T-helper 1 cell (primary cell): ENCODE results near the gene ANKAR.
"Not testable (repeated sequence)": the region's sequence is repeated elsewhere in the genome, so short reads cannot be mapped to it uniquely, and the experiment has no call there.

Source experiments
- DNase-seq, 5 donors: peaks; one replicate each; pipeline ENCODE4 v3.0.0-alpha.2; 2012 to 2020

ANKAR gene

DNA sequence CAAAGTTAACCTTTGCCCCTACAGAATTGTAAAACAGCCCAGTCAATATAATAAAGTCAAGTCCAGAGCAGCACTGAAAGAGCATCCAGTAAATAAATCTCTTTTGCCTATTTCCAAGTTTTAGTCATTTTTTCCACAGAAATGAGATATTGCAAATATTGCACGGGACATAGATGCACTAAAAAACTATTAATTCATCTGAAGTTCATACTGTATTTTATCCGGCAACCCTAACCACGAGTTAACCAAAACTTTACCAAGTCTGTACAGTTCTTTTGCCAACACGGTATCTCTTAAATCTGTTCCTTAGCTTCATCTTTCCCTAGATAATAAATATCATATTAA is 13.7 kb upstream of the ANKAR start:
- DNase-seq: no peak

DNA sequence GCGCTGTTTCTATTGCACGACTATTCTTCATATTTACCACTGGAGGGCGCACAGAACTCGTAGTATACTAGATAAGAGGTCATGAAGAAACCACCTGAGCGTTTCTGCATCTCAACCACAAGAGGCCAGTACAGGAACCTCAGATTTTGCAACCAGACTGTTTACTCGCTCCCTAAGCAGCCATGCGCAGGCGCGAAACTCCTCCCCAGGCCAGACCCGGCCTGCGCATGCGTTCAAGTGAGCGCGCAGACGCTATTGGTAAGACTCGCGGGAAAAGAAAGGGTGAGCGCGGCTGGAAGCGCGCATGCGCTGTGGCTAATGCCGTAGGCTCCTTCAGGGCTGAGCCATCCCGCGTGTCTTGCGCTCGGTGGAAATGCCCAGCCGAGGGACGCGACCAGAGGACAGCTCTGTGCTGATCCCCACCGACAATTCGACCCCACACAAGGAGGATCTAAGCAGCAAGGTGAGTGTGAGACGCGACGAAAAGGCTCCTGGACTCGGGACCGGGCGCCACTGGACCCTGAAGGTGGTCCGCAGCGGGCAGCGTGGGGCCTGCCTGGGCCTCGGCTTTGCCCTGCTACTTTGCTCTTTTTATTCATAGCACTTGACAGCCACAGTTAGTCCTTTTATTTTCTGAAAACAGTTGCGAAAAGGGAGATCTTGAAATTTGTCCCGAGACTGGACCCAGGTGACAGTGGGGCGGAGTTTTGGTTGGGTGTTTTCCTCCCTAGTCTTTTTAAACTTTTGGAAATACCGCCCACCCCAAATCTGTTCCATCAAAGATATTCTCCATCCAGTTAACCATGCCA is 13.1 kb upstream of the ANKAR start, which contains the start of gene ASNSD1:
Gene ASNSD1, plus strand, starts transcription at position 312 of the 809 bp plus-strand sequence. CDS start 4,674 bp downstream, outside the sequence.
- DNase-seq: peak; percentile 98 to 100 (median 99)

DNA sequence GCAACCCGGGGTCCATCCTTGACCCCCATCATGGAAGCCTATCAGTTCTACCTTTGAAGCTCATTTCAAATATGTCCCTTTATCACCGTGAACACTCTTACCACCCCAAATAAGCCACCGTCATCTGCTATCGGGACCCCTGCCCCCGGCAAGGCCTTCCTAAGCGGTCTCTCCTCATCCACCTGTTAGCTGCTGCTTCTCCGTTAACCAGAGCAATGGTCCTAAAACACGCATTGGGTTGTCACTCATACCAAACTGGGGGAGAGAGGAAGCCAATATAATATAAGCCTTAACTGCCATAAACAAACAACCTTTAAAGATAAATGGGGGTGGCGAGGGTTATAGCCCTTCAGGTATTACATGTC is 12.5 kb upstream of the ANKAR start:
- DNase-seq: peak in 2 of 5 donors; percentile 5 to 8

DNA sequence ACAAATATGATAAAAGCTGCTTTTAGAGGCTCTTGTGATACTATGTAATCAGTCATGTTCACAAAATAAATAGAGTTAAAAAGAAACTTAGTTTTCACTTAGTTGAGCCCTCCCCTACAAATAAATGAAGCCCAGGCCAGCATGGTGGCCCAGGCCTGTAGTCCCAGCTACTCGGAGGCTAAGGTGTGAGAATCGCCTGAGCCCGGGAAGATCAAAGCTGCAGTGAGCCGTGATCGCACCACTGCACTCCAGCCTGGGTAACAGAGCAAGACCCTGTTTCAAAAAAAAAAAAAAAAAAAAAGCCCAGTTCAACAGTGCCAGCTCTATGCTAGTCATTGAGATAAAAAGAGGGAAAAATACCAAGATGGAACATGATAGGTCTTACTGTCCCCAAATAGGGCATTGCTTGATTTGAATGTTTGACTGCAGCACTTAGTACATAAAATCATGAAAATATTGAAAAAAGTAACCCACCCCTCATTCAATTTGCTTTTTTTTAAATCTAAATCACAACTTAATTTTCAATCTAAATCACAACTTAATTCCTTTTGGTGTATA is 11.7 kb upstream of the ANKAR start:
- DNase-seq: no peak

DNA sequence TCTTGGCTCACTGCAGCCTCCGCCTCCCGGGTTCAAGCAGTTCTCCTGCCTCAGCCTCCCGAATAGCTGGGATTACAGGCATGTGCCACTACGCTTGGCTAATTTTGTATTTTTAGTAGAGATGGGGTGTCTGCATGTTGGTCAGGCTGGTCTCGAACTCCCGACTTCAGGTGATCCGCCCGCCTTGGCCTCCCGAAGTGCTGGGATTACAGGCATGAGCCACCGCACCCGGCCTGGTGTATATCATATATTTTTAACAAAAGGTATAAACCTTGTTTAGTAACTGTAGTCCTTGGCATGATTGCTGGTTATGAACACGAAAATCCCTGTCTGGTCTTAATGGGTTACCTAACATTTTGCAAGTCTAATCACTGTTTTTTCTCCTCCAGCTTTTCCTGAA is 11.2 kb upstream of the ANKAR start:
- not testable (repeated sequence) for DNase-seq

DNA sequence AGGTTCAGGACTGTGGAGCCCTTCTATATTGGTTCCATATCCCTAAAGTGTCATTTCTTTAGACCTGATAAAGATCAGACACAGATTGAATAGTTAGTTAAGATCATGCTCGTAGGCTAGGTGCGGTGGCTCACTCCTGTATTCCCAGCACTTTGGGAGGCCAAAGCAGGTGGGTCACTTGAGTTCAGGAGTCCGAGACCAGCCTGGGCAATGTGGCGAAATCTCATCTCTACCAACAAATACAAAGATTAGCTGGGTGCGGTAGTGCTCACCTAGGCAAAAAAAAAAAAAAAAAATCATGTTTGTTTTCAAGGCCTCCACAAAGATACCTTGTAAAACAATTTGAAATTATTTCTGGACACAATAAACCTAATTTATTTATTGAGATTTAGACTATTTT is 4.6 kb upstream of the ANKAR start:
- DNase-seq: no peak

DNA sequence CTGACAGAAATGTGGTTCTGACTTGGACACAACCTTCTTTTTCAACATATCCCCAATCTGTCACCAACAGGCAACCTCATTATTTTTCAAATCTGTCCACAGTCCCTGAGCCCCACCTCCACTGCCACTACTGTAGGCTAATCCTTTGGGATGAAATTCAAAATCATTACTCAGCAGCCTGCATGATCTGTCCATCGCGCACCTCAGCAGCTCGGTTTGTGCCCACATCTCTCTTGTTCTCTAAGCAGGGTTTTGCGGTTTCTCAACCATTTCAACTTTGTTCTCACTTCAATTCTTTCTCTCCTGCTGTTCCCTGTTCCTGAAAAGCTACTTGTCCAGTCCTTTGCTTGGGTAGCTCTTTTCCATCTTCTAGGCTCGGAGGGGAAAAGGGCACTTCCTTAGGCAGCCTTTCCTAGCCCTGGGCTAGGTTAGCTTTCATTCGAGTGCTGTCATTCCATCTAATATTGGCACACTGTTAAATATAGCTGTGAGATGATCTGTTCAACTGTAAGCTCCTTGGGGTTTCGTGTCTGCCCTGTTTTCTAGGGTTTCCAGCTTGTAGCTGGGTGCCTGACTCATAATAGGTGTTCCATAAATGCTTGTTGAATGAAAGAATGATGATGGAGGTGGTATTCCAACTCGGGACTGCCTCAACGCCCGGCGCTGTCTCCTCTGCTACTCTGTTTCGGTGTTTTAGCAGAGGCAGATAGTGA is 653 bp upstream of the ANKAR start:
- DNase-seq: no peak

DNA sequence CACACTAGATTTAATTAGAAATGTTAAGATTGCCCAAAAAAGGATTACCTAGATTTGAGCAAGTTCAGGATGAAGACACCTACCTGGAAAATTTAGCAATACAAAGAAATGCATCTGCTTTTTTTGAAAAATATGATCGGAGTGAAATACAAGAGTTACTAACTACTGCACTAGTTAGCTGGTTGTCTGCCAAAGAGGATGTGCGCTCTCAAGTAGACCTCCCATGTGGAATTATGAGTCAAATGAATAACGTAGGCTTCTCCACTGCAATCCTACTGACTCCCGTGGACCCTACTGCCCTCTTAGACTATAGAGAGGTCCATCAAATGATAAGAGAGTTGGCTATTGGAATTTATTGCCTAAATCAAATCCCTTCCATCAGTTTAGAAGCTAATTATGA is 2.0 kb downstream of the ANKAR start:
- no peak for DNase-seq

DNA sequence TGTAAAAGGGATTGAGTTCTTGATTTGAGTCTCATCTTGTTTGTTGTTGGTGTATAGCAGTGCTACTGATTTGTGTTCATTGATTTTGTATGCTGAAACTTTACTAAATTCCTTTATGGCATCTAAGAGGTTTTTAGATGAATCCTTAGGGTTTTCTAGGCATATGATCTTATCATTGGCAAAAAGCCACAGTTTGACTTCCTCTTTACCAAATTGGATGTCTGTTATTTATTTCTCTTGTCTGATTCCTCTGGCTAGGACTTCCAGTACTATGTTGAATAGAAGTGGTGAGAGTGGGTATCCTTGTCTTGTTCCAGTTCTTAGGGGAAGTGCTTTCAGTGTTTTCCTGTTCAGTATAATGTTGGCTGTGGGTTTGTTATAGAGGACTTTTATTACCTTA is 4.8 kb downstream of the ANKAR start:
- DNase-seq: no peak

DNA sequence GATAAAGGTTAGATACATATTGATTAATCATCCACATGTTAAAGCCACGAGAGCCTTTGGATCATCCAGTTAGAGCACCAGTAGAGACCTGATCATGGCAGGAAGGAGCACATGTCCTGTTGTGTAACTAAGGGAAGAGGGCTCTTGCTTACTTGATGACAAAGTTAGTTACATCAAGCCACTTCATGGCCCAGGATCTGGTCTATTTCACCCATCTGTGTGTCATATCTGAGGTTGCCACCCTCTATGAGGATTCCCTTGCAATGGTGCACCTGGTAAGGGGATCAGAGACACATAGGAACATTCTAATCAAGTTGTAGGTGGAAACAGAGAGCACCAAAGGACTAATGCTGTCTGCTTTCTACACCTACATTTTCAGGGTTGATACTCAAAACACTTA is 6.7 kb downstream of the ANKAR start:
- no peak for DNase-seq

DNA sequence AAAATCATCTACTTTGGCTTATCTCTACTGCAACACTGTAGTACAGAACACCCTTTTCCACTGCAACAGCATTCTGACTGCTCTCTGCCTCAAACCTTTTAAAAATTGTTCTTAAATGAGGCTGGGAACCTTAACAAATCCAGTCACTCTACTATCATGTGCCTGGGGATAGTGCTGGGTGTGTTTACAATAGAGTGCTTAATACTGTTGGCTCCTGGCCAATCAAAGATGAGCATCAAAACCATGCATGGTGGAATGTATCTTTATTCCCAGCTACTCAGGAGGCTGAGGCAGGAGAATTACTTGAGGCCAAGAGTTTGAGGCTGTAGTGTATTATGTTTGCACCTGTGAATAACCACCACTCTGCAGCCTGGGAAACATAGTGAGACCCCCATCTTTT is 7.4 kb downstream of the ANKAR start:
- DNase-seq: no peak

DNA sequence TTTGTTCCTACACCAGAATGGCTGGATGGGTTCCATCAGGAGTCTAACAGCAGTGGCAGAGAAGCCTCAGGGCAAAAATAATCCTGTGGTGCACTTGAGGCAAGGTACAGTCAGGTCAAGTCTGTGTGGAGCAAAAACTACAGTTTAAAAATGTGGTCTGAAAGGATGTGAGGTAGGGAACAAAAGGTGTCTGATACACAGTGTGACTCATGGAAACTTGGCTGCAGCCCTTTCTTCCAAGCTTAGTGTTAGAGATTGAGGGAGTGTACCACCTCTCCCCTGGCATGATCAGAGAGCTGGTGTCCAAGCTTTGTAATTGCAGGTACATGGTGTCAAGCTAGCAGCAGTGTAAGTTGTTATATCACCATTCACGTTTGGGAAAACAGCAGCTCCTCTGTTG is 8.9 kb downstream of the ANKAR start:
- no peak for DNase-seq

DNA sequence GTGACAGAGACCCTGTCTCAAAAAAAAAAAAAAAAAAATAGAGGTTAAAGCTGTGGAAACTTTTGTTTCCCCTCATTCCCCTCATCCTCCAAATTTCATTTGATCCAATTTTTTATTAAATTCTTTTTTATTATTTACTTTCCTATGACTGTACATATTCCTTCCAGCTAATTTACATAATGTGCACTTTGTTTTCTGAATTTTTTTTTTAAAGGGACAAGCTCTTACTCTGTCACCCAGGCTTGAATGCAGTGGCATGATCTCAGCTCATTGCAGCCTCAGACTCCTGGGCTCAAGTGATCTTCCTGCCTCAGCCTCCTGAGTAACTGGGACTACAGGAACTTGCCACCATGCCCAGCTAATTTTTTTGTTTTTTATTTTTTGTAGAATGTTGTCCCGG is 10.3 kb downstream of the ANKAR start:
- no peak for DNase-seq

DNA sequence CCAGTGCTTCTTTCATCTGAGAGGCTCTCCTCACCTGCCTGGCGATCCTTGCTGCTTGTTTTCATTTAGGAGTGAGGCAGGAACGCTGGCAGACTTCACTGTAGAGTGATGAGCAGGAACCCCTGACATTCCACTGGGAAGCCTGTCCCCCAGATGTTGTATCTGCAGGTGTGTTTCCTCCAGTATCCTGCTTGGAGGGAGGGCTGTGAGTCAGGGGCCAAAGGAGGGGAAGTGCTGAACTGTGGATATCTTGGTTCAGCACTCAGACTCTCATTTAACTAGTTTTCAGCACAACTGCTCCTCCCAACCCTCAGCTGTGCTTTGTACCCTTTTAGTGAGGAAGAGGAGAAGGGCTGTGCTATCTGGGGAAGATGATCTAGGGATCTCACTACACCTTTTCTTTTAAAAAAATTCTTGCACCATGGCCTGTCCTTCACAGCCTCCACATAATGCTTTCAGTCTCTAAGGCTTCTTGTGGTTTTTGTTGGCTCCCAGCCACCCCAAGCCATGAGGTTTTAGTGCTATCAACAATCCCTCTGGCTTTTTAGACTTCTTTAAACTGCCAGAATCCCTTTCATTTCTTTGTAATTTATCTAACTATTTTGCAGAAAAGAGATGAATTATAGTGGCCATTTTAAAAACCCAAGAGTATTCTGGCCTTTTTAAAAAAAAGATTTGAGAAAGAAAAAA is 11.2 kb downstream of the ANKAR start:
- no peak for DNase-seq

DNA sequence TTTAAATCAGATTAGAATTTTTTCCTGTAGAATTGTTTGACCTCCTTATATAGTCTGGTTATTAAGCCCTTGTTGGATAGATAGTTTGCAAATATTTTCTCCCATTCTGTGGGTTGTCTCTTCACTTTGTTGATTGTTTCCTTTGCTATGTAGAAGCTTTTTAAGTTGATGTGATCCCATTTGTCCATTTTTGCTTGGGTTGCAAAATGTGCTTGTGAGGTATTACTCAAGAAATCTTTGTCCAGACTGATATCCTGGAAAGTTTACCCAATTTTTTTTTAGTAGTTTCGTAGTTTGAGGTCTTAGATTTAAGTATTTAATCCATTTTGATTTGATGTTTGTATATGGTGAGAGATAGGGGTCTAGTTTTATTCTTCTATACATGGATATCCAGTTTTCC is 13.3 kb downstream of the ANKAR start:
- not testable (repeated sequence) for DNase-seq

DNA sequence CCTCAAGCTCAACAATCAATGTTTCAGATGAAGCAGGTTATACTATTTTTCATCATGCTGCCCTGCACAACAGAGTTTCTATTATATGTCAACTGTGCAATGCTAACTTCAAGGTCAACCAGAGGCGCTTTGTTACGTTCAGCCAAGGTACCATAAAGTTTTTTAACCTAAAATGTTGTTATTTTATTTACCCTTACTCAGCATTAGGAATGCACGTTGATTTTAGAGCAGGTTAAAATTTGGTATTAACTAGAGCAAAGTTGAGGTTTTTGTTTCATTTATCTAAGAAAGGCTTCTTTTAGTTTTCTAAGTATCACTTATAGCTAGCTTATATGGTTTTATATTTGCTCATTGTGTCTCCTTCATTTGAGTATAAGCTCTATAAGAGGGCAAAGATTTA is 21.8 kb downstream of the ANKAR start:
- no peak for DNase-seq

DNA sequence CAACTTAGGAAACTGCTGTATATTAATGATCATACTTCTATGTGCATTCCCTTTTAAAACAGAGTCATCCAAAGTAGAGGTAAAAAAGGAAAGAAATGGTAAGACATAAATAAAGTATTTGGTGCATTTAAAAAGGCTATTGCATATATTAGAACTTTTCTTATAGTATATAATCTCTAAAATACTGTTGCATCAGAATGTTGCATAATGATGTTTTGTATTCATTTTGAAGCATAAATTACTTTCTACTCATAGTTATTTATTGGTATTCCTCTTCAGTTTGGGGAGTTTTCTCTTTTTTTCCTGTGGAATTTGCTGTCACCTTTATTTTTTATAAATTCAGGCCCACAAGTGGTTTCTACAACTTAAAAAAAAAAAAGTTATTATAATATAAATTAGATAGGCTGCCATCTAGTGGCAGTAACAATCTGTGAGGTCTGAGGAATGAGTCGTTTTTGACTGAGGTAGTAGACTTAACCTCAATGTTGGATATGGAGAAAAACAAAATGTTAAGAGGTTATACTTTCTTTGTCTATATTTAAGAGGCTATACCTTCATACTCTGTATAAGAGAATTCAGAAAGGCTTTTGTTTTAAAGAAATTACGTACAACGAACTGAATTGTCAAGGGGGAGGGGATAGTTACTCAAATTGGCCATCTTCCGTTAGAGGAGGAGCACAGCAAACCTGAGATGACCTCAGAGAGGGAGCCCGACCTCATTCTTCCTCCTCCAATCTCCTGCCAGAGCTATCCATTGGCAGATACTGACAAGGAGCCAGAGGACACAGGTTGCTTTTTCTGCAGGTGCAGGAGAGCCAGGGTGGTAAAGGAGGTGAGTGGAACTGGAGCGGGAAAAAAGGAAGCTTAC is 23.8 kb downstream of the ANKAR start:
- DNase-seq: peak in 4 of 5 donors; percentile 7 to 57 (median 28)

DNA sequence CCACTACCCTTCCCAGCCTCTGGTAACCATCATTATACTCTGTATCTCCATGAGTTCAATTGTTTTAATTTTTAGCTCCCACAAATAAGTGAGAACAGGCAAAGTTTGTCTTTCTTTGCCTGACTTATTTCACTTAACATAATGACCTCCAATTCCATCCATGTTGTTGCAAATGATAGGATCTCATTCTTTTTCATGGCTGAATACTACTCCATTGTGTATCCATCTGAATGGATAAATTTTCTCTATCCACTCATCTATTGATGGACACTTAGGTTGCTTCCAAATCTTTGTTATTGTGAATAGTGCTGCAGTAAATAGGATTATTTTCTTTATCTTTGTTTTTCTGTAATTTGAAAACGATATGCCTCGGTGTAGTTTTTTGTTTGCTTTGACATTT is 26.2 kb downstream of the ANKAR start:
- no peak for DNase-seq

DNA sequence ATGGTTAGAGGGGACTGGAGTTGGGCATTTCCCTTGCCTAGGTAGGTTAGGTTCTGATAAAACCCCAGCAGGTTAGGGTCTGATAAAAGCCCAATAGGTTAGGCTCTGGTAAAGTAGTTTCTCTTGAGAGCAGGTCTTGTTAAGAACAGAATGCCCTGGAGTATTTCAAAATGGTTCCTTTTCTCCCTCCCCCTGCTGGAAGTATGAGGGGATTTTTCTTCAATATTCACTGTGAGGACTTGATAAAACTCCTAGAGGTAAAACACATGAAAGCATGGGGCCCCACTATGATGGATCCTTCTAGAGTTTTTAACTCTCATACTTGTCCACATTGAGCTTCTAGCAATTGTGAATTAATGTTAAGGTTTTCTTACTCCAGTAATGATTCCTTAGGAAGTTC is 27.6 kb downstream of the ANKAR start:
- DNase-seq: no peak

DNA sequence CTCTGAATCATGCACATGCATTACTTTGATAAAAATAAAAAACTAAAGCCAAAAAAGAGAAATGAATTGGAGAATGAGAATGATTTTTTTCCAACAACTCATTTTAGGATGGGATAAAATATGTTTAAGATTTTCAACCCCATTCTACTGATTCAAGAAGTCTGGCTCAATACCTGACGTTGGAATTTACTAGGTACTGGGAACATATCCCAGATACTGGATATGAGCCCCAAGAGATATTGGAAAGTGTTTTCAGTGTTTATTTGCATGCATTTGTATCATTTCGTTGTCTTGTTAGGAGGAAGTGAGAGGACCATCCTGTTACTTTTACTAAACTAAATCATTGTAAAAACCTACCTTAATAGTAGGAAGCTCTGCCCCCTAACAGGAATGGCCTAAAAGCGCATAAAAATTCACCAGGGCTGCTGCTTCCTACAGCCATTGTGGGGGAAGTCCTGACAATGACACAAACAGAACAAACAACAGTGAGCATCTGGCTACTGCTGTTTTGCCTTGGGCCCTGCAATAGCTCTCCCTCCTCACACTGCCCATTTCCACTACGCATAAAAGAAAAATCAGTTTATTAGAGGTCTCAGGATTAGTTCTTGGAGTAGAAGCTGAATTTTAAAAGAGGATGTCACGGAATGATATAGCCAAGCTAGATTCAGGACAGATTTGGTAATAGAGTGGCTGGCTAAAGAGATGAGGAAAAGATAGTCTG is 35.2 kb downstream of the ANKAR start:
- no peak for DNase-seq

DNA sequence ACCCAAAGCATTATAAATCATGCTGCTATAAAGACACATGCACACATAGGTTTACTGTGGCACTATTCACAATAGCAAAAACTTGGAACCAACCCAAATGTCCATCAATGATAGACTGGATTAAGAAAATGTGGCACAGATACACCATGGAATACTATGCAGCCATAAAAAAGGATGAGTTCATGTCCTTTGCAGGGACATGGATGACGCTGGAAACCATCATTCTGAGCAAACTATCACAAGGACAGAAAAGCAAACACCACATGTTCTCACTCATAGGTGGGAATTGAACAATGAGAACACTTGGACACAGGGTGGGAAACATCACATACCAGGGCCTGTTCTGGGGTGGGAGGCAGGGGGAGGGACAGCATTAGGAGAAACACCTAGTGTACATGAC is 43.1 kb downstream of the ANKAR start:
- DNase-seq: not testable (repeated sequence)

DNA sequence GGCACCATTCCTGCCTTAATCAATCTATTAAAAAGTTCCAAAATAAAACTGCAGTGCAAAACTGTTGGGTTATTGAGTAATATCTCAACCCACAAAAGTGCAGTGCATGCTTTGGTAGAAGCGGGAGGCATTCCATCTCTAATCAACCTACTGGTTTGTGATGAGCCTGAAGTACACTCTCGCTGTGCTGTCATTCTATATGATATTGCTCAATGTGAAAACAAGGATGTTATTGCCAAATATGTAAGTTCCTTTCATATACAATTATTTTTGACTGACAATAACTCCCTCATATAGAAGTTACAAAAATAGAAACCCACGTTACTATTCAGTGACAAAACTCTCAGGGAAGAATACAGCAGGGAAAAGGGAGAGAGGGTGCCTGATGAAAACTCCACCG is 45.1 kb downstream of the ANKAR start:
- no peak for DNase-seq
